ENCODE results near the gene BEST4.
A peak's percentile ranks its signal among the peaks of the same experiment; 100 is the strongest.

BEST4 gene

DNA sequence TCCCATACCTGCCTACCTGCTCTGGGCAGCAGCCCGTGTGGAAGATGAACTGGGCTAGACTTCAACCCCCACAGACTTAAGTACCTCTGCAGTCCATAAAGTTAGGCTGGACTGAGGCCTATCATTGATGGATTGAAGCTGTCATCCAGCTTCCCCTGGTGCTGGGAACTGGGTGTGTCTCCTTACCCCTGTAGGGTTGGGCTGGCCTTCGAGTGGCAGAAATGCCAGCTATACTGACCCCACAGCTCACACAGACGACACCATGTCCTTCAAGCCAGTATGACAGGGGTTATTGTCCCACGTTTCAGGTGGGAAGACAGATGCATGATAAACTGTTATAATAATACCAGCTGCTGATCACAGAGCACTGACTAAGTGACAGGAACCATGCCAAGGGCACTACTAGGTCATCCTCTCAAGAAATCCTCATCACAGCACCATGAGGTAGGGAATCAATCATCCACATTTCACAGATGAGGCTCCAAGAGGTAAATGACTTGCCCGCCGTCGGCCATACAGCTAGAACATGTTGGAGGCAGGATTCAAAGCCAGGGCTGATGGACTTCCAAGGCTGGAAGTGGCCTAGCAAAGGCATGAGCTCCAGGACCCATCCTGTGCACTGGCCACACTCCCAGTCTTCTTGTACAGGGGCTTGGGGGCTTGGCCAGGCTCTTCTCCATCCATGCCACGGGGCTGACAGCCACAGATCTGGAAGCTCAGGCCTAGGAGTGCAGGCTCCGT is at the start of gene BEST4:
Gene BEST4, minus strand, starts transcription at position 51 of the 741 bp plus-strand sequence. CDS start 465 bp downstream, outside the sequence.
- TF ChIP-seq CTCF (IDR thresholded peaks at IDR 0.05; ENCODE audit: control extremely low read depth, extremely low read depth, low read depth, missing control alignments), result no peak

GRCh38 chr1:44835738-44836675 is 48.0 kb upstream of the BEST4 start:
- DNase-seq (ENCODE audit: extremely low spot score), result peak; percentile 88
- TF ChIP-seq CTCF (IDR thresholded peaks at IDR 0.05; ENCODE audit: control extremely low read depth, extremely low read depth, low read depth, missing control alignments), result peak; percentile 84
- CTCF ChIA-PET, result interaction anchor here (0.7 to 5.0 kb wide), 23 partner anchors 9 to 659 kb away, joined by 3 to 27 read pairs (median 4); partner anchors contain the start of genes BTBD19, HECTD3 and UROD
- POLR2A ChIA-PET, result interaction anchor here (1.1 kb wide), 1 partner anchor 17 kb away, joined by 3 read pairs; no protein-coding TSS in a partner anchor

More for the DNA sequence above, at the start of gene BEST4:
- ChIA-PET POLR2A (interaction anchor here (0.5 to 2.6 kb wide), 6 partner anchors 9 to 211 kb away, joined by 3 to 11 read pairs (median 7); partner anchors contain the start of gene RPS8), CTCF (interaction anchor here (0.9 to 8.0 kb wide), 7 partner anchors 9 to 705 kb away, joined by 3 to 98 read pairs (median 6); partner anchors contain the start of genes PLK3 and RNU5D-1)
- no peak for DNase-seq (ENCODE audit: extremely low spot score)

GRCh38 chr1:44834328-44834727 is 46.4 kb upstream of the BEST4 start:
- ChIA-PET POLR2A (interaction anchor here (0.7 to 5.5 kb wide), 2 partner anchors 13 to 15 kb away, joined by 3 to 21 read pairs; no protein-coding TSS in a partner anchor), CTCF (interaction anchor here (1.1 to 5.0 kb wide), 8 partner anchors 8 to 470 kb away, joined by 3 to 27 read pairs (median 8); partner anchors contain the start of gene PLK3)
- no peak for TF ChIP-seq CTCF (IDR thresholded peaks at IDR 0.05; ENCODE audit: control extremely low read depth, extremely low read depth, low read depth, missing control alignments)
- DNase-seq (ENCODE audit: extremely low spot score), result no peak

GRCh38 chr1:44832056-44832705 is 44.2 kb upstream of the BEST4 start:
- POLR2A ChIA-PET, result interaction anchor here (1.0 to 5.5 kb wide), 2 partner anchors 12 to 13 kb away, joined by 3 to 21 read pairs; no protein-coding TSS in a partner anchor
- no peak for DNase-seq (ENCODE audit: extremely low spot score)
- CTCF ChIA-PET, result interaction anchor here (0.7 to 1.5 kb wide), 2 partner anchors 10 to 179 kb away, joined by 3 read pairs; partner anchors contain the start of genes HECTD3 and PTCH2
- TF ChIP-seq CTCF (IDR thresholded peaks at IDR 0.05; ENCODE audit: control extremely low read depth, extremely low read depth, low read depth, missing control alignments), result no peak

- DNase-seq (ENCODE audit: extremely low spot score), result no peak
- POLR2A ChIA-PET, result interaction anchor here (1.0 to 5.5 kb wide), 2 partner anchors 11 to 12 kb away, joined by 3 to 21 read pairs; no protein-coding TSS in a partner anchor
- no peak for TF ChIP-seq CTCF (IDR thresholded peaks at IDR 0.05; ENCODE audit: control extremely low read depth, extremely low read depth, low read depth, missing control alignments)
- CTCF ChIA-PET, result interaction anchor here (1.5 kb wide), 2 partner anchors 102 to 179 kb away, joined by 3 read pairs; partner anchors contain the start of gene HECTD3
Observed at GRCh38 chr1:44831516-44831915, 43.5 kb upstream of the BEST4 start.
